ENCODE results near the gene DES. TPM values are rescaled to one million over a fixed set of nuclear protein-coding genes. Genes with fewer than 3 reads are reported as not detected.

The DES gene
- total RNA-seq = 1 to 10 TPM in 1 of 5 experiments, not detected in 4; 1.5 TPM
- not detected for polyA plus RNA-seq
- total RNA-seq = not detected

GRCh38 chr2:219418155-219419011 is at the start of gene DES:
Gene DES (plus strand): TSS chr2:219418377. CDS start chr2:219418463, 86 bp downstream.
- no peak for ATAC-seq

GRCh38 chr2:219368690-219369191 is 49.4 kb upstream of the DES start:
- DNase-seq (no peak), ATAC-seq (no peak)
- POLR2A ChIA-PET = interaction anchor here (0.7 kb wide), 1 partner anchor 16 kb away, joined by 3 read pairs; no protein-coding TSS in a partner anchor
- H3K27me3 ChIP-seq (ENCODE audit: control insufficient read depth in 2 of 2, insufficient read depth in 2 of 2, low read length in 2 of 2) = no peaks in the 10 kb centered on the region
- CTCF ChIA-PET = interaction anchor here (0.6 to 0.8 kb wide), 2 partner anchors 23 to 721 kb away, joined by 3 to 4 read pairs; no protein-coding TSS in a partner anchor
- Mint-ChIP-seq H3K27me3 (no peaks in the 10 kb centered on the region), H3K4me3 (no peak overlapping the region), H3K9me3 (no peaks in the 10 kb centered on the region), H3K27ac (no peak overlapping the region), H3K36me3 (peaks cover 0 to 18% (median 9%) of the 10 kb centered on the region in 5 donors), H3K4me1 (peaks cover 0 to 8% (median 0%) of the 10 kb centered on the region in 7 donors)
- H3K4me1 ChIP-seq (ENCODE audit: control insufficient read depth in 2 of 2, insufficient read depth in 2 of 2, low read length in 2 of 2) = no peaks in the 10 kb centered on the region
- intact Hi-C loops (cut with micrococcal nuclease) = no loop called here
- H3K9me3 ChIP-seq (ENCODE audit: control insufficient read depth in 2 of 3, low read length in 3 of 3) = no peaks in the 10 kb centered on the region
- H3K36me3 ChIP-seq (ENCODE audit: control insufficient read depth in 2 of 3, insufficient read depth in 3 of 3, low read length in 3 of 3) = peaks cover 0 to 4% (median 0%) of the 10 kb centered on the region in 3 experiments
- no peak overlapping the region for H3K27ac ChIP-seq (ENCODE audit: low read depth, low read length)
- H3K4me3 ChIP-seq (ENCODE audit: low read length) = no peak overlapping the region

More at GRCh38 chr2:219418155-219419011, at the start of gene DES:
- Mint-ChIP-seq H3K27me3 (peaks cover 20 to 48% (median 33%) of the 10 kb centered on the region in 5 donors), H3K36me3 (peaks cover 0 to under 1% (median 0%) of the 10 kb centered on the region in 5 donors), H3K27ac (no peak within 1 kb of the TSS), H3K4me3 (peak within 1 kb of the TSS in 2 of 10 donors; percentile 19 to 64), H3K4me1 (peaks cover 0 to 5% (median 0%) of the 10 kb centered on the region in 7 donors), H3K9me3 (peaks cover 0 to 4% (median 0%) of the 10 kb centered on the region in 11 donors)
- Histone ChIP-seq H3K9me3 (ENCODE audit: control insufficient read depth in 2 of 3, low read length in 3 of 3) (no peaks in the 10 kb centered on the region), H3K36me3 (ENCODE audit: control insufficient read depth in 2 of 3, insufficient read depth in 3 of 3, low read length in 3 of 3) (no peaks in the 10 kb centered on the region), H3K27me3 (ENCODE audit: control insufficient read depth in 2 of 2, insufficient read depth in 2 of 2, low read length in 2 of 2) (peaks cover 0 to 4% of the 10 kb centered on the region in 2 donors), H3K4me1 (ENCODE audit: control insufficient read depth in 2 of 2, insufficient read depth in 2 of 2, low read length in 2 of 2) (no peaks in the 10 kb centered on the region), H3K4me3 (ENCODE audit: low read length) (no peak within 1 kb of the TSS), H3K27ac (ENCODE audit: low read depth, low read length) (no peak within 1 kb of the TSS)
- no peak for DNase-seq
- CTCF ChIA-PET = interaction anchor here (1.2 kb wide), 1 partner anchor 123 kb away, joined by 3 read pairs; no protein-coding TSS in a partner anchor
- intact Hi-C loops (cut with micrococcal nuclease) = no loop called here
- POLR2A ChIA-PET = no interaction called here

GRCh38 chr2:219369447-219369861 is 48.7 kb upstream of the DES start:
- no peak overlapping the region for H3K4me3 ChIP-seq (ENCODE audit: low read length)
- Mint-ChIP-seq H3K4me1 (peaks cover 0 to 8% (median 0%) of the 10 kb centered on the region in 7 donors), H3K4me3 (no peak overlapping the region), H3K27ac (peak overlapping the region in 1 of 9 donors; percentile 51), H3K9me3 (no peaks in the 10 kb centered on the region), H3K36me3 (peaks cover 0 to 23% (median 10%) of the 10 kb centered on the region in 5 donors), H3K27me3 (no peaks in the 10 kb centered on the region)
- H3K27me3 ChIP-seq (ENCODE audit: control insufficient read depth in 2 of 2, insufficient read depth in 2 of 2, low read length in 2 of 2) = no peaks in the 10 kb centered on the region
- POLR2A ChIA-PET = interaction anchor here (0.7 kb wide), 2 partner anchors 8 to 15 kb away, joined by 3 read pairs; no protein-coding TSS in a partner anchor
- no peaks in the 10 kb centered on the region for H3K4me1 ChIP-seq (ENCODE audit: control insufficient read depth in 2 of 2, insufficient read depth in 2 of 2, low read length in 2 of 2)
- ATAC-seq = no peak
- no peaks in the 10 kb centered on the region for H3K9me3 ChIP-seq (ENCODE audit: control insufficient read depth in 2 of 3, low read length in 3 of 3)
- DNase-seq = no peak
- intact Hi-C loops (cut with micrococcal nuclease) = no loop called here
- H3K27ac ChIP-seq (ENCODE audit: low read depth, low read length) = no peak overlapping the region
- H3K36me3 ChIP-seq (ENCODE audit: control insufficient read depth in 2 of 3, insufficient read depth in 3 of 3, low read length in 3 of 3) = peaks cover 0 to 11% (median 0%) of the 10 kb centered on the region in 3 experiments
- CTCF ChIA-PET = interaction anchor here (0.6 to 0.8 kb wide), 2 partner anchors 23 to 721 kb away, joined by 3 to 4 read pairs; no protein-coding TSS in a partner anchor

- POLR2A ChIA-PET = no interaction called here
- DNase-seq (no peak), ATAC-seq (no peak)
- H3K4me1 Mint-ChIP-seq = peaks cover 0 to 2% (median 0%) of the 10 kb centered on the region in 7 donors
- no peak overlapping the region for H3K4me3 Mint-ChIP-seq
- Histone ChIP-seq H3K36me3 (ENCODE audit: control insufficient read depth in 2 of 3, insufficient read depth in 3 of 3, low read length in 3 of 3) (peaks cover 0 to 60% (median 13%) of the 10 kb centered on the region in 3 experiments), H3K27me3 (ENCODE audit: control insufficient read depth in 2 of 2, insufficient read depth in 2 of 2, low read length in 2 of 2) (no peaks in the 10 kb centered on the region), H3K9me3 (ENCODE audit: control insufficient read depth in 2 of 3, low read length in 3 of 3) (no peaks in the 10 kb centered on the region), H3K4me3 (ENCODE audit: low read length) (no peak overlapping the region), H3K27ac (ENCODE audit: low read depth, low read length) (no peak overlapping the region), H3K4me1 (ENCODE audit: control insufficient read depth in 2 of 2, insufficient read depth in 2 of 2, low read length in 2 of 2) (no peaks in the 10 kb centered on the region)
- no peaks in the 10 kb centered on the region for H3K9me3 Mint-ChIP-seq
- no peaks in the 10 kb centered on the region for H3K27me3 Mint-ChIP-seq
- no peak overlapping the region for H3K27ac Mint-ChIP-seq
- H3K36me3 Mint-ChIP-seq = peaks cover 17 to 51% (median 30%) of the 10 kb centered on the region in 5 donors
- CTCF ChIA-PET = no interaction called here
- intact Hi-C loops (cut with micrococcal nuclease) = no loop called here
These were observed 39.9 kb upstream of the DES start for GRCh38 chr2:219378163-219378851.

- intact Hi-C loops (cut with micrococcal nuclease) = no loop called here
- peaks cover 22 to 51% (median 27%) of the 10 kb centered on the region in 5 donors for H3K36me3 Mint-ChIP-seq
- CTCF ChIA-PET = interaction anchor here (0.6 kb wide), 1 partner anchor 78 kb away, joined by 3 read pairs; no protein-coding TSS in a partner anchor
- Histone ChIP-seq H3K36me3 (ENCODE audit: control insufficient read depth in 2 of 3, insufficient read depth in 3 of 3, low read length in 3 of 3) (peaks cover 6 to 65% (median 16%) of the 10 kb centered on the region in 3 experiments), H3K27ac (ENCODE audit: low read depth, low read length) (no peak overlapping the region), H3K27me3 (ENCODE audit: control insufficient read depth in 2 of 2, insufficient read depth in 2 of 2, low read length in 2 of 2) (no peaks in the 10 kb centered on the region), H3K4me1 (ENCODE audit: control insufficient read depth in 2 of 2, insufficient read depth in 2 of 2, low read length in 2 of 2) (peaks cover 0 to 2% of the 10 kb centered on the region in 2 donors), H3K4me3 (ENCODE audit: low read length) (no peak overlapping the region), H3K9me3 (ENCODE audit: control insufficient read depth in 2 of 3, low read length in 3 of 3) (no peaks in the 10 kb centered on the region)
- POLR2A ChIA-PET = no interaction called here
- H3K4me1 Mint-ChIP-seq = peaks cover 0 to 16% (median 14%) of the 10 kb centered on the region in 7 donors
- ATAC-seq (no peak), DNase-seq (no peak)
- H3K4me3 Mint-ChIP-seq = no peak overlapping the region
- H3K27me3 Mint-ChIP-seq = no peaks in the 10 kb centered on the region
- peak overlapping the region in 1 of 9 donors; percentile 41 for H3K27ac Mint-ChIP-seq
- H3K9me3 Mint-ChIP-seq = no peaks in the 10 kb centered on the region
These were observed 37.3 kb upstream of the DES start for GRCh38 chr2:219380926-219381325.

- H3K36me3 ChIP-seq (ENCODE audit: control insufficient read depth in 2 of 3, insufficient read depth in 3 of 3, low read length in 3 of 3) = peaks cover 6 to 70% (median 20%) of the 10 kb centered on the region in 3 experiments
These were observed 36.7 kb upstream of the DES start for GRCh38 chr2:219381448-219381847.

More at GRCh38 chr2:219381448-219381847, 36.7 kb upstream of the DES start:
- H3K4me1 ChIP-seq (ENCODE audit: control insufficient read depth in 2 of 2, insufficient read depth in 2 of 2, low read length in 2 of 2) = peaks cover 3 to 7% of the 10 kb centered on the region in 2 donors
- Mint-ChIP-seq H3K4me1 (peaks cover 2 to 21% (median 17%) of the 10 kb centered on the region in 7 donors), H3K27ac (peak overlapping the region in 1 of 9 donors; percentile 41), H3K27me3 (no peaks in the 10 kb centered on the region), H3K36me3 (peaks cover 22 to 56% (median 27%) of the 10 kb centered on the region in 5 donors), H3K9me3 (no peaks in the 10 kb centered on the region), H3K4me3 (no peak overlapping the region)
- H3K27ac ChIP-seq (ENCODE audit: low read depth, low read length) = no peak overlapping the region
- no peaks in the 10 kb centered on the region for H3K27me3 ChIP-seq (ENCODE audit: control insufficient read depth in 2 of 2, insufficient read depth in 2 of 2, low read length in 2 of 2)
- POLR2A ChIA-PET = no interaction called here
- no peaks in the 10 kb centered on the region for H3K9me3 ChIP-seq (ENCODE audit: control insufficient read depth in 2 of 3, low read length in 3 of 3)
- ATAC-seq = no peak
- no peak for DNase-seq
- intact Hi-C loops (cut with micrococcal nuclease) = no loop called here
- CTCF ChIA-PET = interaction anchor here (0.6 kb wide), 1 partner anchor 79 kb away, joined by 3 read pairs; no protein-coding TSS in a partner anchor
- H3K4me3 ChIP-seq (ENCODE audit: low read length) = no peak overlapping the region

Data from naive thymus-derived CD4-positive, alpha-beta T cell (primary cell).